HG02588 (cell line): ENCODE results near the gene SPDYC.

Source experiments
- ATAC-seq: cut with Tn5 transposase; IDR thresholded peaks from one replicate; pipeline ENCODE4 v1.9.1; 2021; ENCODE audit warnings: mild to moderate bottlenecking, moderate library complexity; ENCODE audit not compliant: unreplicated experiment

SPDYC gene

DNA sequence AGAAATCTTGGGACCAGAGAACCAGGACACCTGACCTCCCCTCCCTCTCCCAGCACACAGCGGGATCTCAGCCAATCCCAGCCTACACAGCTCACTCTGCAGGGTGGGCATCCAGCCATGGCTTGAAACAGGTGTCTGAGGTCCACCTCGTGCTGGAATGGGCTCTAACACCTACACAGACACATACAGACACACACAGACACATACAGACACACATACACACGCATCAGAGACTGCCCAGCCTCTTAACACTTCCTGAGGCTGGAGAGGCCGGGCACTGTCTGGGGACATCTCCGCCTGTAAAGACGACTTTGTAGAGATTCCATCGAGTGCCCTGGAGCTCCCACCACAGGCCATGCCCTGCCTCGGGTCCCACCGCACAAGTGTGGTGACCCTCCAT, 48.4 kb downstream of the SPDYC start:
- ATAC-seq = no peak

GRCh38 chr11:65219930-65220213, 49.8 kb downstream of the SPDYC start:
- ATAC-seq = no peak

GRCh38 chr11:65221026-65221425, 51.0 kb downstream of the SPDYC start:
- no peak for ATAC-seq
